NCI-H2107 treated with DMSO at 0.1 percent for 48 hours (cell line): Measurements from ENCODE around the gene TCP11L1.

Experiments
- DNase-seq: peaks from one replicate; lab custom pipeline; 2025; ENCODE audit not compliant: unreplicated experiment; lab: John Stamatoyannopoulos, UW

The TCP11L1 gene

DNA sequence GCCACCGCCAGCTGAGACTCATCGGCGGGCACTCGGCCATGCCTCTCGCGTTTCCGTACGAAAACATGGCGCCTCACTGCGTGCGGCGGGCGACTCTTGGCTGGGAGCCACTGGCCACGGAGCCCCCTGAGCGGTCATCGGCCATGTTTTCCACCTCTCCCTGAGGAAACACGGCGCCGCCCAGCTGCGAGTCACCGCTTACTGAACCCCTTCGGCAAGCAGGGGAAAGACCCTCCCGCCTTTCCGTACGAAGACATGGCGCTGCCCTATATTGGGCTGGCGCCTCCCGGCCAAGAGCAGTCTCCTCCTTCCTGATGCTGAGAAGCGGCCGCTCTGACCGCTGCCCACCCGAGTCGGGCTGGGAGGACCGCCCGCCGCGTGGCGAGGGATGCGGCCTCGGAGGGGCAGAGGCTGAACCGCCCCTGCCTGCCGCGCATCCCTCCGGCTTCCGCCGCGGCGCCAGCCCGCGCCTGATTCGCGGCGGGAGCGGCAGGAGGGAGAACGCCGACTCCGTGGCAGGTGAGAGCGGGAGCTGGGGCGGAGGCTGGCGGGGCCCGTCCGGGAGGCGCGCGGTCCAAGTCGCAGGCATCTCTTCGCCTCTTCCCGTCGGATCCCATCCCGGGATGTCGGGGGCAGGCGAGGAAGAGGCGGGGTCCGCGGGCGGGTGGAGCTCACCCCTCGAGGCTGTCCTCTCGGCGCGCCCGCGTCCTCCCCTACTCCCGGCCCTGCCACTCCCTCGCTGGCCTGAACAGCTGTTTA lies at the start of gene TCP11L1:
Gene TCP11L1 (plus strand): TSS at position 299 of the 759 bp plus-strand sequence. CDS start 4,202 bp downstream, outside the sequence.
- DNase-seq = peak; percentile 92

GRCh38 chr11:32990481-32990880 lies 48.9 kb upstream of the TCP11L1 start:
- no peak for DNase-seq

GRCh38 chr11:32991427-32991826 lies 47.9 kb upstream of the TCP11L1 start:
- DNase-seq = no peak

GRCh38 chr11:32991898-32992297 lies 47.5 kb upstream of the TCP11L1 start:
- no peak for DNase-seq

DNA sequence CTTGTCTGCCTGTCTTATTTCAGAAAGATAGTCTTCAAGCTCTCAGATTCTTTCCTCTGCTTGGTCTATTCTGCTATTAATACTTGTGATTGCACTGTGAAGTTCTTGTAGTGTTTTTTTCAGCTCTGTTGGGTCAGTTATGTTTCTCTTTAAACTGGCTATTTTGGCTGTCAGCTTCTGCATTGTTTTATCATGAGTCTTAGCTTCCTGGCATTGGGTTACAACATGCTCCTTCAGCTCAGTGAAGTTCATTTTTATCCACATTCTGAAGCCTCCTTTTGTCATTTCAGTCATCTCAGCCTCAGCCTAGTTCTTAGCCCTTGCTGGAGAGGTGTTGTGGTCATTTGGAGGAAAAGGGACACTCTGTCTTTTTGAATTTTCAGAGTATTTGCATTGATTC lies 39.2 kb upstream of the TCP11L1 start:
- no peak for DNase-seq

GRCh38 chr11:33001281-33001680 lies 38.1 kb upstream of the TCP11L1 start:
- no peak for DNase-seq

- DNase-seq = no peak
Measured at GRCh38 chr11:33001751-33002542, 37.4 kb upstream of the TCP11L1 start.

- no peak for DNase-seq
Measured at GRCh38 chr11:33005175-33005574, 34.2 kb upstream of the TCP11L1 start.

GRCh38 chr11:33006010-33006409 lies 33.4 kb upstream of the TCP11L1 start:
- DNase-seq = no peak

DNA sequence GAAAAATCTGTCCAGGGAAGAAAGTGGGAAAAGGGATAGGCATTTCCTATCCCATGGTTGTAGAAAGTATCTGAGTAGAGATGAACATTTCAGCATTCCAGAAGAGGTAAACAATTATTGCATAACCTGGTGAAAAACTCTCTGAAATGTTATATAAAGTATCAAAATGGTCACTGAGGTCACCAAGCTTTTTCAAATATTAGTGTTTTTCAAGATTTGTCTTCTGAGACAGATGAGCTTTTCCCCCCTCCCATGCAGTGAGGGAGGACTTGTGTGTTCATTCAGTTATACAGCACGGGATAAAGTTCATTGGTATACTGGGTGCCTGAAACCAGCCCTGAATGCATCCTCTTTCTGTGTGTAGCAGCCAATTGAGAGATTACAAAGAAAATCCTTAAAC lies 25.6 kb upstream of the TCP11L1 start:
- DNase-seq = no peak

- peak; percentile 66 for DNase-seq
Measured at GRCh38 chr11:33015621-33016551, 23.5 kb upstream of the TCP11L1 start, which contains the start of gene DEPDC7. TSS of gene DEPDC7 (plus strand) at chr11:33015878. CDS start at chr11:33015956, 78 bp downstream.

DNA sequence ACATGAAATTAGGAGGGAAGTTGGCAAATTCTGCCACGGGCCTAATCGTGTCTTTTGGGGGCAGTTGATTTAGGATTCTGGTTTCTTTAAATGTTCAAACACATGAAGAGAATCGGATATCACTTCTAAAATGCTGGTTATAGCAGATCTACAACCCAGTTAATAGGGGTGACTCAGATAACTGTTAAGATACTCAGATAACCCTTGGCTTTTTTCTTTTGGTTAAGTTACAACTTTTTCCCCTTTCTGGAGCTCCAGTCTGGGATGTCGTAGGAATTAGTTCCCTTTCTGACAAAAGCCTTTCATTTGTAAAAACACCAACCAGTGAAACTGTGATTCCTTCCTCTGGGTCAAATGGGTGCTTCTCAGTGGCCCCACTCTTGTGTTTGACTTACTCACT lies 22.7 kb upstream of the TCP11L1 start:
- DNase-seq = no peak

DNA sequence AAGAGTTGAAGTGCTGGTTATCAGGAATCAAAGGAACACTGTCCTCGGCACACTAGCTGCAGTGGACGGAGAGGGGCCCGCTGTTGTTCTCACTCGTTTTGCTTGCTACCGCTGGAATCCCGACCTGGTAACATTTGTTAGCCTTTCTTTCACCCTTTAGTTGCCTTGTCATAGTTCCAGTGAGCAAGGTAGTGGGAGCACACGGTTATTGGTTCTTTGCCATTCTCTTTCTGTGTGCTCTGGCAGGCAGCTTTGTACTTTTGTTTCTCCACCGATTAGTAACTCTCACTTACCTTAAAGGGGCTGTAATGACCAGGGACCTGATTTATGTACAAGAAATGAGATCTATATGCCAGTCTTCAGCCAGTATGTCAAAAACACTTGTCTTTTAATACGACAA lies 21.9 kb upstream of the TCP11L1 start:
- no peak for DNase-seq

- DNase-seq = no peak
Measured at GRCh38 chr11:33017965-33018364, 21.4 kb upstream of the TCP11L1 start.

DNA sequence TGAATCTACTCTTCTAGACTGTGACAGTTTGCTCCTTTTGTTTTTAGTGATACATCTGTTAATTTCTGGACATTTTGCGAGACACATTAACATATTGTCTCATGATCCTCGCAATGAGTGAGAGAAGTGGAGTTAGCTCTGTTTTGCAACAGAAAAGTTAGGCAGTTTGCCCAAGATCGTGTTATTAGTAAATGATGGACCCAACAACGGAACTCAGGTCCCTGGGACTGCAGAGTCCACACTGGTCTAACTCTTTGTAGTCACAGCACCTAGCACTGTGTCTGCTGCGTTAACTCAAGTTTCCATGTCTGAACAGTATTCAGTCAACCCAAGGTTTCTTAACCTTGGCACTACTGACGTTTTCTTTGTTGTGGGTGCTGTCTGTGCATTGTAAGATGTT lies 20.5 kb upstream of the TCP11L1 start:
- no peak for DNase-seq

GRCh38 chr11:33021501-33021900 lies 17.9 kb upstream of the TCP11L1 start:
- no peak for DNase-seq

GRCh38 chr11:33021937-33022336 lies 17.4 kb upstream of the TCP11L1 start:
- DNase-seq = no peak

DNA sequence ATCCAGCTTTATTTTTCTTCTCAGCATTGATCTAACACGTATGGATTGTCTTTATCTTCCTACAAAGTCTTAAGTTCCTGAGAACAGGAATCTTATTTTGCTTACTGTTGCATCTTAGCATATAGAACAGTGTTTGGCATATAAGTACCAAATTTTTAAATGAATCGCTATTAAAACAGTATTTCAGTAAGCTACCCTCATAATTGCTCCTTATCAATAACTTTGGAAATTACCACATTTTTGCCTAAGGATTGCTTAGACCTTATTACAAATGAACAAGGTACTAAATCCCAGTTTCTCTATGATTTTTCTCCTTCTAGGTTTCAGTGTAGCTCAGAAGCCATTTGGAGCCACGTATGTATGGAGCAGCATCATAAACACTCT lies 14.0 kb upstream of the TCP11L1 start:
- DNase-seq = no peak

DNA sequence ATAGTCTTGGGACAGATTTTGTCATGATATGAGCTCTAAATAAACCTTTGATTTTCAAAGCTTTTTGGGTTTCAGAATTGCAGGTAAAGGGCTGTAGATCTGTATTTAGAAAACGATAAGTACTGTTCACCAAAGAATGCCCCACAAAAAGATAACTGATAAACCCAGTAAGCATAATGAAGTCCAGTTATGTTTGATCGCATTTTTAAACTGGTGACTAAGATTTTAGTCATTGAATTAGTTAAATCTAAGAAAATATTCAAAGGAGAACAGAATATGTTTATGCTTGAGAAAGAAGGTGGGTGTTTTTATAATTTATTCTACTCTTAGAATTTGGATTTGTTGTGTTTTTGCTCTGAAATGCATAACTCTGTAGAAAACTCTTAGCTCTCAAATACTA lies 12.1 kb upstream of the TCP11L1 start:
- DNase-seq = no peak

GRCh38 chr11:33027846-33028536 lies 11.4 kb upstream of the TCP11L1 start:
- no peak for DNase-seq

DNA sequence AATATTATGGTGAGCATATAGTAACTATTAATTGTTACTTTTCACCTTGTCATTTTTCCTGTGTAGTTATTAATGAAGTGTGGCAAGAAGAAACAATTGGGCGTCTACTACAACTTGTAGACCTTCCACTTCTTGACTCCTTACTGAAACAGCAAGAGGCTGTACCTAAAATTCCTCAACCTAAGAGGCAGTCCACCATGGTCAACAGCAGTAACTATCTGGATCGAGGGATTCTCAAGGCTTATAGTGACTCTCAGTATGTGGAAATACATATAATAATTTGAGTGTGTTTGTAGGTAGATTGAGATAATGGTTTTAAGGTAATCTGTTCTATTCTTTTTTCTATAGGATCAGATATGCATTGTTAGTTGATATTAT lies 10.8 kb upstream of the TCP11L1 start:
- no peak for DNase-seq
